Activated gamma-delta T cell treated with Interleukin-2 at 50 U/mL for 16 hours (primary cell): ENCODE results near the gene VDR.

Experiments
- DNase-seq: peaks from one replicate; pipeline ENCODE4 v3.0.0-alpha.2; 2020

VDR gene

GRCh38 chr12:47927346-47927745, 22.6 kb upstream of the VDR start:
- DNase-seq: no peak

GRCh38 chr12:47921907-47922306, 17.1 kb upstream of the VDR start:
- no peak for DNase-seq

- no peak for DNase-seq
Observed at GRCh38 chr12:47920913-47921312, 16.1 kb upstream of the VDR start.

- DNase-seq: no peak
Observed at GRCh38 chr12:47913081-47913480, 8.3 kb upstream of the VDR start.

GRCh38 chr12:47912556-47912955, 7.8 kb upstream of the VDR start:
- DNase-seq: no peak

- no peak for DNase-seq
Observed at GRCh38 chr12:47910981-47911380, 6.2 kb upstream of the VDR start.

- no peak for DNase-seq
Observed at GRCh38 chr12:47910486-47910885, 5.7 kb upstream of the VDR start.

- no peak for DNase-seq
Observed at GRCh38 chr12:47909839-47910465, 5.2 kb upstream of the VDR start.

GRCh38 chr12:47908738-47909137, 3.9 kb upstream of the VDR start:
- no peak for DNase-seq

GRCh38 chr12:47907851-47908454, 3.2 kb upstream of the VDR start:
- no peak for DNase-seq

- DNase-seq: peak; percentile 47
Observed at GRCh38 chr12:47903927-47904712, 674 bp downstream of the VDR start.

- DNase-seq: no peak
Observed at GRCh38 chr12:47903151-47903611, 1.6 kb downstream of the VDR start.

- DNase-seq: no peak
Observed at GRCh38 chr12:47902131-47902639, 2.6 kb downstream of the VDR start.

- DNase-seq: no peak
Observed at GRCh38 chr12:47901718-47902093, 3.1 kb downstream of the VDR start.

- no peak for DNase-seq
Observed at GRCh38 chr12:47901063-47901717, 3.6 kb downstream of the VDR start.

GRCh38 chr12:47900131-47901062, 4.4 kb downstream of the VDR start:
- DNase-seq: no peak

- no peak for DNase-seq
Observed at GRCh38 chr12:47899466-47899865, 5.3 kb downstream of the VDR start.

- no peak for DNase-seq
Observed at GRCh38 chr12:47896633-47897032, 8.2 kb downstream of the VDR start.

GRCh38 chr12:47896022-47896421, 8.8 kb downstream of the VDR start:
- DNase-seq: no peak

- no peak for DNase-seq
Observed at GRCh38 chr12:47894652-47895051, 10.1 kb downstream of the VDR start.

- DNase-seq: no peak
Observed at GRCh38 chr12:47894068-47894467, 10.7 kb downstream of the VDR start.

- DNase-seq: no peak
Observed at GRCh38 chr12:47892819-47893218, 12.0 kb downstream of the VDR start.
